ENCODE measurements around the gene NLRP5.

Gene NLRP5

GRCh38 chr19:56098731-56099568 lies 112.4 kb downstream of the NLRP5 start:
- Histone ChIP-seq H3K27me3 (ENCODE audit: control insufficient read depth, low read length) (no peaks in the 10 kb centered on the region), H3K36me3 (ENCODE audit: control insufficient read depth, low read length) (peaks cover 32% of the 10 kb centered on the region), H3K4me3 (ENCODE audit: low read length) (no peak overlapping the region), H3F3A (ENCODE audit: control insufficient read depth, insufficient read depth) (no peaks in the 10 kb centered on the region), H3K9me3 (ENCODE audit: control insufficient read depth, insufficient read depth, low read length) (no peaks in the 10 kb centered on the region), H3K27ac (ENCODE audit: low read depth, low read length) (no peak overlapping the region), H3K4me1 (ENCODE audit: control insufficient read depth, low read length) (no peaks in the 10 kb centered on the region), H3K9me2 (replicated peaks; ENCODE audit: control insufficient read depth, low read length) (no peaks in the 10 kb centered on the region), H3K4me2 (ENCODE audit: low read length) (no peak overlapping the region), H3K79me2 (ENCODE audit: control insufficient read depth, low read length) (peaks cover 40% of the 10 kb centered on the region), H4K20me1 (ENCODE audit: control insufficient read depth, insufficient read depth, low read depth, low read length) (no peaks in the 10 kb centered on the region)
- TF ChIP-seq EZH2phosphoT487 (IDR thresholded peaks at IDR 0.05; ENCODE audit: borderline replicate concordance, low read length): no peak

- no peaks in the 10 kb centered on the region for H3K27me3 ChIP-seq (ENCODE audit: control insufficient read depth, low read length)
- no peaks in the 10 kb centered on the region for H3K9me2 ChIP-seq (replicated peaks; ENCODE audit: control insufficient read depth, low read length)
- peaks cover 44% of the 10 kb centered on the region for H3K79me2 ChIP-seq (ENCODE audit: control insufficient read depth, low read length)
- H3K9me3 ChIP-seq (ENCODE audit: control insufficient read depth, insufficient read depth, low read length): no peaks in the 10 kb centered on the region
- H3K27ac ChIP-seq (ENCODE audit: low read depth, low read length): no peak overlapping the region
- no peaks in the 10 kb centered on the region for H3F3A ChIP-seq (ENCODE audit: control insufficient read depth, insufficient read depth)
- H3K4me2 ChIP-seq (ENCODE audit: low read length): no peak overlapping the region
- TF ChIP-seq EZH2phosphoT487 (IDR thresholded peaks at IDR 0.05; ENCODE audit: borderline replicate concordance, low read length): no peak
- TF ChIP-seq CTCF (IDR thresholded peaks at IDR 0.05; ENCODE audit: low read depth, low read length, poor library complexity, severe bottlenecking): no peak
- H4K20me1 ChIP-seq (ENCODE audit: control insufficient read depth, insufficient read depth, low read depth, low read length): peaks cover 4% of the 10 kb centered on the region; the same call in 1 of the 2 replicates
- H3K4me3 ChIP-seq (ENCODE audit: low read length): no peak overlapping the region
- no peaks in the 10 kb centered on the region for H3K4me1 ChIP-seq (ENCODE audit: control insufficient read depth, low read length)
- H3K36me3 ChIP-seq (ENCODE audit: control insufficient read depth, low read length): peaks cover 32% of the 10 kb centered on the region
These were observed 113.3 kb downstream of the NLRP5 start for GRCh38 chr19:56099638-56100539.

- H3K4me2 ChIP-seq (ENCODE audit: low read length): no peak overlapping the region
- H3K9me2 ChIP-seq (replicated peaks; ENCODE audit: control insufficient read depth, low read length): no peaks in the 10 kb centered on the region
- H3K4me1 ChIP-seq (ENCODE audit: control insufficient read depth, low read length): peaks cover 9% of the 10 kb centered on the region
- H3K79me2 ChIP-seq (ENCODE audit: control insufficient read depth, low read length): peaks cover 51% of the 10 kb centered on the region
- H3F3A ChIP-seq (ENCODE audit: control insufficient read depth, insufficient read depth): no peaks in the 10 kb centered on the region
- peaks cover 4% of the 10 kb centered on the region; the same call in 1 of the 2 replicates for H4K20me1 ChIP-seq (ENCODE audit: control insufficient read depth, insufficient read depth, low read depth, low read length)
- no peaks in the 10 kb centered on the region for H3K27me3 ChIP-seq (ENCODE audit: control insufficient read depth, low read length)
- TF ChIP-seq EZH2phosphoT487 (IDR thresholded peaks at IDR 0.05; ENCODE audit: borderline replicate concordance, low read length): no peak
- no peak overlapping the region for H3K4me3 ChIP-seq (ENCODE audit: low read length)
- no peak overlapping the region for H3K27ac ChIP-seq (ENCODE audit: low read depth, low read length)
- no peaks in the 10 kb centered on the region for H3K9me3 ChIP-seq (ENCODE audit: control insufficient read depth, insufficient read depth, low read length)
- peaks cover 27% of the 10 kb centered on the region for H3K36me3 ChIP-seq (ENCODE audit: control insufficient read depth, low read length)
These were observed 114.5 kb downstream of the NLRP5 start for GRCh38 chr19:56101095-56101494.

- Histone ChIP-seq H3K27ac (ENCODE audit: low read depth, low read length) (no peak overlapping the region), H3K36me3 (ENCODE audit: control insufficient read depth, low read length) (peaks cover 25% of the 10 kb centered on the region), H3K9me3 (ENCODE audit: control insufficient read depth, insufficient read depth, low read length) (no peaks in the 10 kb centered on the region), H3K4me2 (ENCODE audit: low read length) (no peak overlapping the region), H3K4me1 (ENCODE audit: control insufficient read depth, low read length) (peaks cover 9% of the 10 kb centered on the region), H4K20me1 (ENCODE audit: control insufficient read depth, insufficient read depth, low read depth, low read length) (peaks cover 4% of the 10 kb centered on the region; the same call in 1 of the 2 replicates), H3K9me2 (replicated peaks; ENCODE audit: control insufficient read depth, low read length) (no peaks in the 10 kb centered on the region), H3K79me2 (ENCODE audit: control insufficient read depth, low read length) (peaks cover 60% of the 10 kb centered on the region), H3F3A (ENCODE audit: control insufficient read depth, insufficient read depth) (no peaks in the 10 kb centered on the region), H3K27me3 (ENCODE audit: control insufficient read depth, low read length) (no peaks in the 10 kb centered on the region), H3K4me3 (ENCODE audit: low read length) (no peak overlapping the region)
- no peak for TF ChIP-seq EZH2phosphoT487 (IDR thresholded peaks at IDR 0.05; ENCODE audit: borderline replicate concordance, low read length)
- no peak for TF ChIP-seq CTCF (IDR thresholded peaks at IDR 0.05; ENCODE audit: low read depth, low read length, poor library complexity, severe bottlenecking)
These were observed 115.4 kb downstream of the NLRP5 start for GRCh38 chr19:56101746-56102535.

Data from DOHH2 (cell line).